Gastroesophageal sphincter (tissue), 4 donors: ENCODE measurements around the gene SHQ1. TPM values are rescaled to one million over a fixed set of nuclear protein-coding genes. Genes with fewer than 3 reads are reported as not detected.
A peak's percentile ranks its signal among the peaks of the same experiment; 100 is the strongest.

ENCODE experiments used
- ATAC-seq: fragments of 150-250 bp; one replicate; pipeline ENCODE4 v1.9.1; 2016; ENCODE audit warnings: mild to moderate bottlenecking, moderate library complexity
- H3K27ac ChIP-seq, 4 donors: fragments of 200-600 bp; sonication (generic) in 3 of 4; 1 replicate in 3 of 4; 2 replicates in 1 of 4; pipeline ENCODE4 v1.5.1; 2016 to 2019
- H3K27me3 ChIP-seq: fragments of 200-600 bp; sonication (generic); one replicate; pipeline ENCODE4 v1.5.1; 2019
- H3K36me3 ChIP-seq, 2 donors: fragments of 200-600 bp; sonication (generic); one replicate each; pipeline ENCODE4 v1.5.1; 2019; ENCODE audit warnings: control low read depth in 1 of 2
- H3K4me1 ChIP-seq, 3 donors: fragments of 200-600 bp; sonication (generic); 1 replicate in 2 of 3; 2 replicates in 1 of 3; pipeline ENCODE4 v1.5.1; 2016 to 2019; ENCODE audit warnings: control low read depth in 2 of 3
- H3K4me3 ChIP-seq, 2 donors: fragments of 200-600 bp; sonication (generic); one replicate each; pipeline ENCODE4 v1.5.1; 2019; ENCODE audit warnings: mild to moderate bottlenecking in 1 of 2, moderate library complexity in 1 of 2
- H3K9me3 ChIP-seq, 3 donors: fragments of 200-600 bp; sonication (generic); one replicate each; pipeline ENCODE4 v1.5.1; 2017 to 2019; ENCODE audit warnings: control low read depth in 2 of 3
- CTCF ChIP-seq, 4 experiments: fragments of 200-600 bp in 2 of 4; fragments of 450-650 bp in 2 of 4; sonication (generic) in 1 of 4; IDR thresholded peaks; one replicate each; pipeline ENCODE4 v1.5.1; 2017 to 2019; ENCODE audit warnings: antibody characterized with exemption in 4 of 4, mild to moderate bottlenecking in 2 of 4, moderate library complexity in 2 of 4
- EP300 ChIP-seq: sonication (generic); formaldehyde crosslinking; IDR thresholded peaks from one replicate; pipeline ENCODE4 v1.6.1; 2017; ENCODE audit warnings: antibody characterized with exemption, mild to moderate bottlenecking
- POLR2A ChIP-seq, 2 donors: fragments of 450-650 bp; IDR thresholded peaks; one replicate each; pipeline ENCODE4 v1.6.1; 2017; ENCODE audit warnings: antibody characterized with exemption in 2 of 2, mild to moderate bottlenecking in 2 of 2, moderate library complexity in 1 of 2
- POLR2AphosphoS5 ChIP-seq: sonication (generic); formaldehyde crosslinking; IDR thresholded peaks from one replicate; pipeline ENCODE4 v1.6.1; 2017; ENCODE audit warnings: antibody characterized with exemption
- WGBS, 2 donors: methylation state at CpG; one replicate each; pipeline ENCODE4 v1.1.5; 2018; ENCODE audit warnings: low coverage in 1 of 2; 5-methylcytosine and 5-hydroxymethylcytosine counted together
- total RNA-seq, 4 donors: library from RNA; depleted of rRNA; stranded (reverse); fragments of >200 nt; gene quantifications; one replicate each; pipeline ENCODE4 v1.1.0, GENCODE V29; 2016

Gene SHQ1
- total RNA-seq, 4 donors from 2014 or later = 7.0 to 17.1 (median 11.2) TPM

- no peak for ATAC-seq
These were observed 17.6 kb downstream of the SHQ1 start for GRCh38 chr3:72830452-72831223.

GRCh38 chr3:72829701-72830100, 18.5 kb downstream of the SHQ1 start:
- TF ChIP-seq EP300 = no peak
- no peaks in the 10 kb centered on the region for H3K4me1 ChIP-seq
- ATAC-seq = no peak
- no peak overlapping the region for H3K27ac ChIP-seq
- H3K36me3 ChIP-seq = peaks cover 0 to 18% of the 10 kb centered on the region in 2 donors
- no peaks in the 10 kb centered on the region for H3K9me3 ChIP-seq
- H3K4me3 ChIP-seq = no peak overlapping the region
- no peaks in the 10 kb centered on the region for H3K27me3 ChIP-seq

More at GRCh38 chr3:72830452-72831223, 17.6 kb downstream of the SHQ1 start:
- Histone ChIP-seq H3K4me1 (peaks cover 0 to under 1% (median 0%) of the 10 kb centered on the region in 3 donors), H3K27me3 (no peaks in the 10 kb centered on the region), H3K36me3 (peaks cover 0 to 20% of the 10 kb centered on the region in 2 donors), H3K9me3 (no peaks in the 10 kb centered on the region), H3K4me3 (no peak overlapping the region), H3K27ac (no peak overlapping the region)
- TF ChIP-seq CTCF (IDR thresholded peaks at IDR 0.05) (no peak), POLR2AphosphoS5 (no peak), EP300 (no peak), POLR2A (IDR thresholded peaks at IDR 0.05) (no peak)

GRCh38 chr3:72821161-72821781, 27.0 kb downstream of the SHQ1 start:
- 34 to 62% methylated on average over 8 of the region's 8 CpGs for WGBS, 2 donors

DNA sequence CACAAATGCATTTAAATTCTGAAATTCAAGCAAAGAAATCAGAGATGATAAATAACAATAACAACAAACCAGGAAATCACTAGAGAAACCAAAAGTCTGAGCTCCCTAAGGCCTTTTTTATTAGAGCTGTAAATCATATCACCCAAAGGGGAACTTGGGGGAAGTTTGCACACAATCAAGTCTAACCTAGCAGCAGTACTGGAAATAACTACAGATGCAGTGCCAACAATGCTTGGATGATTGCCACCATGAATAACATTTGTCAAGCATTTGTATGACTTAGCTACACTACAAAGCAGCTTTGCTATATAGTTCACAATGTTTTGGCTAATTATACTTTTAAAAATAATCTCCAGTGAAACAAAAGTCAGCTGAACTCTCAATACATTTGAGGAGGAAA, 27.8 kb downstream of the SHQ1 start:
- H3K27me3 ChIP-seq = no peaks in the 10 kb centered on the region
- H3K36me3 ChIP-seq = peaks cover 0 to 6% of the 10 kb centered on the region in 2 donors
- H3K27ac ChIP-seq = peak overlapping the region in 1 of 4 donors; percentile 35
- TF ChIP-seq POLR2A (IDR thresholded peaks at IDR 0.05) = no peak
- TF ChIP-seq POLR2AphosphoS5 = peak; percentile 47
- ATAC-seq = no peak
- peaks cover 14 to 51% (median 22%) of the 10 kb centered on the region in 3 donors for H3K4me1 ChIP-seq
- H3K9me3 ChIP-seq = no peaks in the 10 kb centered on the region
- H3K4me3 ChIP-seq = no peak overlapping the region

More at GRCh38 chr3:72821161-72821781, 27.0 kb downstream of the SHQ1 start:
- Histone ChIP-seq H3K4me3 (no peak overlapping the region), H3K4me1 (peaks cover 14 to 51% (median 22%) of the 10 kb centered on the region in 3 donors), H3K27ac (peak overlapping the region in 1 of 4 donors; percentile 35), H3K36me3 (peaks cover 0 to 6% of the 10 kb centered on the region in 2 donors), H3K27me3 (no peaks in the 10 kb centered on the region), H3K9me3 (no peaks in the 10 kb centered on the region)
- TF ChIP-seq CTCF (IDR thresholded peaks at IDR 0.05) = no peak
- peak; percentile 19 for TF ChIP-seq POLR2AphosphoS5
- ATAC-seq = peak; percentile 40

DNA sequence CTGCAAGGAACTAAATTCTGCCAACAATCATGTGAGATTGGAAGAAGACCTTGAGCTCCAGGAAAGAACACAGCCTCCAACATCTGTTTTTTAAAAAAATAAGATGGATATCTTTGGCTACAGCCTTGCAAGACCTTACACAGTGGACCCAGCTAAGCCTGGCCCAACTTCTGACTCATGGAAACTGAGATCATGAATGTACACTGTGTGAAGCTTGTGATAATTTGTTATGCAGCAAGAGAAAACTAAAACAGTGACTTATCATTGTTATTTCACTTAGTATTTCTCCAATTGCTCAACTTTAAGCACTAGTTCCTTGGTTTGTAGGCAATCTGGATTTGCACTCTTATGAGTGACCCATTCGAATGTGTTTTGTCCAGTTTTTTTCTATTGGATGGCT, 29.3 kb downstream of the SHQ1 start:
- Histone ChIP-seq H3K36me3 (peaks cover 0 to 6% of the 10 kb centered on the region in 2 donors), H3K4me3 (no peak overlapping the region), H3K9me3 (no peaks in the 10 kb centered on the region), H3K4me1 (peaks cover 14 to 51% (median 22%) of the 10 kb centered on the region in 3 donors), H3K27ac (no peak overlapping the region), H3K27me3 (no peaks in the 10 kb centered on the region)
- WGBS, 2 donors = 67 to 69% methylated on average over 1 of the region's 1 CpG
- peak; percentile 71 for ATAC-seq
- TF ChIP-seq POLR2AphosphoS5 (peak; percentile 72), POLR2A (IDR thresholded peaks at IDR 0.05) (no peak), CTCF (IDR thresholded peaks at IDR 0.05) (no peak)
